Fibroblast of mammary gland (primary cell): ENCODE results near the gene CCDC28B.
"Not testable (repeated sequence)": the region's sequence is repeated elsewhere in the genome, so short reads cannot be mapped to it uniquely, and the experiment has no call there.

Source experiments
- DNase-seq: peaks from one replicate; pipeline ENCODE4 v3.0.0-alpha.2; 2010; ENCODE audit warnings: low read depth
- H3K4me3 ChIP-seq: 2 replicates; pipeline ENCODE4 v1.5.1; 2011; ENCODE audit warnings: low read depth, mild to moderate bottlenecking, low read length, moderate library complexity; ENCODE audit not compliant: control insufficient read depth
- TF ChIP-seq, protein P1 (sequence below): conservative IDR thresholded peaks from 2 replicates; pipeline ENCODE4 v1.5.1; 2011; ENCODE audit warnings: low read depth, low read length, inconsistent platforms; ENCODE audit not compliant: control insufficient read depth, insufficient read depth

The CCDC28B gene

DNA sequence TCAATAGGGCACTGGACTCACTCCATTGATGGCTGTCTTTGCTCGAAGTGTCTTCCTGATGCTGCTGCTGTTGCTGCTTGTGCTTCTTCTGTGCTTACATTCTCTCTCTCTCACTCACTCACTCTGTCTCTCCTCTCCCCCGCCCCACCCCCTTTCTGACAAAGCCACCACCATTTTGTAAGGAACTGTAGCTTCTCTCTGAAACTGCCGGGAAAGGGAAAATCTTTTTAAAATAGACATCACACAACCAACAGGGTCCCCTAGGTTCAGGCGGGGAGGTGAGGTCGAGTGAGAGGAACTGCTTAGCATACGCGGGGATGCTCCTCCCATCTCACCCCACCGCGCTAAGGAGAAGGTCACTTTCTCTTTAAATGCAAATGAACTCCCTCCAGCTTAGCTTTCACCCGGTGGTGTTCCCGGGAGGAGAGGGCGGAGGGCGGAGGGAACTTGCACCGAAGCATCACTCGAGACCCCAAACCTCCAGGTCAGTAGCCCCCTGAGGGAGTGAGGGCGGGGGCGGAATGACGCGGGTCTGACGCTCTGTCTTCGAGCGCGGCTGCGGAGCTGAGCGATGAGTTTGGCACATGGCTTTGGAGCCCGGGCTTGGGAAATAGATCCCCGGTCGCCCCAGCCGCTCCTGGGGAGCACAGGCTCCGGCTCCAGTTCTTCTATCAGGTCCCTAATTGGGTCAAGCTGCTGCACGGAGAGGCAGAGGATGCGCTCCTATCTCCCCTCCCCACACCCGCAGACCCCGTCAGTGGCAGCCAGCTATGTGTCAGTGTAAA, at the start of gene CCDC28B:
Gene CCDC28B, plus strand, starts transcription at position 370 of the 785 bp plus-strand sequence. CDS start 1,341 bp downstream, outside the sequence.
- DNase-seq, result peak; percentile 88
- TF ChIP-seq, protein P1, sequence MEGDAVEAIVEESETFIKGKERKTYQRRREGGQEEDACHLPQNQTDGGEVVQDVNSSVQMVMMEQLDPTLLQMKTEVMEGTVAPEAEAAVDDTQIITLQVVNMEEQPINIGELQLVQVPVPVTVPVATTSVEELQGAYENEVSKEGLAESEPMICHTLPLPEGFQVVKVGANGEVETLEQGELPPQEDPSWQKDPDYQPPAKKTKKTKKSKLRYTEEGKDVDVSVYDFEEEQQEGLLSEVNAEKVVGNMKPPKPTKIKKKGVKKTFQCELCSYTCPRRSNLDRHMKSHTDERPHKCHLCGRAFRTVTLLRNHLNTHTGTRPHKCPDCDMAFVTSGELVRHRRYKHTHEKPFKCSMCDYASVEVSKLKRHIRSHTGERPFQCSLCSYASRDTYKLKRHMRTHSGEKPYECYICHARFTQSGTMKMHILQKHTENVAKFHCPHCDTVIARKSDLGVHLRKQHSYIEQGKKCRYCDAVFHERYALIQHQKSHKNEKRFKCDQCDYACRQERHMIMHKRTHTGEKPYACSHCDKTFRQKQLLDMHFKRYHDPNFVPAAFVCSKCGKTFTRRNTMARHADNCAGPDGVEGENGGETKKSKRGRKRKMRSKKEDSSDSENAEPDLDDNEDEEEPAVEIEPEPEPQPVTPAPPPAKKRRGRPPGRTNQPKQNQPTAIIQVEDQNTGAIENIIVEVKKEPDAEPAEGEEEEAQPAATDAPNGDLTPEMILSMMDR, result no peak
- peak within 1 kb of the TSS; percentile 71 for H3K4me3 ChIP-seq

DNA sequence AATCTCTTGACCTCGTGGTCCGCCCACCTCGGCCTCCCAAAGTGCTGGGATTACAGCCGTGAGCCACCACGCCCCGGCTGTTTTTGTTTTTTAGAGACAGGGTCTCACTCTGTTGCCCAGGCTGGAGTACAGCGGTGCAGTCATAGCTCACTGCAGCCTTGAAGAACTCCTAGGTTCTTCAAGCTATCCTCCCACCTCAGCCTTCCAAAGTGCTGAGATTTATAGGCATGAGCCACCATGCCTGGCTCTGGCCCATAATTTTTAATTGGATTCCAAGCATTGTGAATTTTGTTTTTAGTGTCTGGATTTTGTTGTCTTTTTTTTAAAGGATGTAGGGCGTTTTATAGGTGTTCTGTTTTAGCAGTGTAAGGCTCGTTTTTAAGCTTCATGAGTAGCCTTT, 49.5 kb upstream of the CCDC28B start:
- no peak overlapping the region for H3K4me3 ChIP-seq
- TF ChIP-seq, protein P1, result no peak
- DNase-seq, result peak; percentile 51

DNA sequence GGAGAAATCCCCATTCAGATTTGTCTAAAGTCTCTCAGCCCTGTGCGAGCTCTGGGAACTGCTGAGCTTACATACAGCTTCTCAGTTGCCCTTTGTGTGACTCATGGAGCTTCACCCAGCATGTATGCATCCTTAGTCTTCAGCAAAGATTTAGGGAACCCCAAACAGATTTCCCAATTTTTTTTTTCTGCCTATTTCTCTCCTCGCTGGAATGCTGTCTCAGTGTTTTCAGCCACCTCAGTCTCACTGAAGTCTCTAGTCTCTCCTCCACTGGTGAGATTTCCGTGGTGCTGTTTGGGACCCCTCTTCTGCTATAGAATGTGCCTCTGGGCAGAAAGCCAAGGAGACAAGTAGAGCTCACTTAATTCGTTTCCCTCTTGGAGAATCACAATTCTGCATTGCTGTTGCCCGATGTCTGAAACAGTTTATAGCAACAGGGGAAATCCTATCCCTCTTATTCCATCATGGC, 49.0 kb upstream of the CCDC28B start:
- peak; percentile 79 for DNase-seq
- H3K4me3 ChIP-seq, result no peak overlapping the region

DNA sequence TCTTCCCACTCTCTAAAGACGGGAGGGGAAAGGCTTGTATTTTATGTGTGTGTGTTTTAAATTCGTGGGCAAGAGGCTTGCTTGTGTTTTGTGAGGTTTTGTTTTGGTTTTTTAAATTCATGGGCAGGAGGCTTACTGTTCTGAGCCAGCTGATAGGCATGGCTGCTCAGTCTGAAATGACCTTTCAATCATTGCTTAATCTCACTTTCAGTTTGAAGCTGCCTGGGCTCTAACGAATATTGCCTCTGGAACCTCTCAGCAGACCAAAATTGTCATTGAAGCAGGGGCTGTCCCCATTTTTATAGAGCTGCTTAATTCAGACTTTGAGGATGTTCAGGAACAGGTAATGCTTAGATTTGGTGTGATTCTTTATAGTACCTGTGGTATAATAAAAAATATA, 41.2 kb upstream of the CCDC28B start:
- H3K4me3 ChIP-seq, result no peak overlapping the region
- no peak for DNase-seq
- TF ChIP-seq, protein P1, result no peak

More for the DNA sequence above, 49.0 kb upstream of the CCDC28B start:
- TF ChIP-seq, protein P1, result no peak

DNA sequence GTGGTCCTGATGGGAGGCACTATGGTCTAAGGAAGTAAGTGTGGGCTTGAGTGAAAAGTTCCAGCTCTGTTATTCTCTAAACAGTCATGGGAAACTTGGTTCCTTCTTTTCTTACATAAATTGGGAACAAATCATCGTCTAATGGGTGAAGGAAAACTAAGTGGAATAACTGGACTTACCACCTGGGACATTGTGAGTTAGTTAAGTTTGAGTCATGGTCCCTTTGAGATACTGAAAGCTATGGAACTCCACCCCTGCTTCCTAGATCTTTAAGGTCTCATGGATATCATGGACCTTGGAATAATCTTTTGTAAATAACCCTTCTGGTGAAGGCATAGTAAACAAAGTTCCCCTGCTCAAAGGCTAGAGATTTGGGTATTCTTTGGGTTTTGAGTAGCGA, 37.0 kb upstream of the CCDC28B start:
- TF ChIP-seq, protein P1, result no peak
- no peak for DNase-seq
- no peak overlapping the region for H3K4me3 ChIP-seq

DNA sequence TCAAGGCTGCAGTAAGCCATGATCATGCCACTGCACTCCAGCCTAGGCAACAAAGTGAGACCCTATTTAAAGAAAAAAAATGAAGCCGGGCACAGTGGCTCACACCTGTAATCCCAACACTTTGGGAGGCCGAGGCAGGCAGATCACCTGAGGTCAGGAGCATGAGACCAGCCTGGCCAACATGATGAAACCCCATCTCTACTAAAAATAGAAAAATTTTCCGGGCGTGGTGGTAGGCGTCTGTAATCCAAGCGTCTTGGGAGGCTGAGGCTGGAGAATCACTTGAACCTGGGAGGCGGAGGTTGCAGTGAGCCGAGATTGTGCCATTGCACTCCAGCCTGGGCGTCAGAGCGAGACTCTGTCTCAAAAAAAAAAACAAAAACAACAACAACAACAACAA, 34.8 kb upstream of the CCDC28B start:
- DNase-seq, result not testable (repeated sequence)

DNA sequence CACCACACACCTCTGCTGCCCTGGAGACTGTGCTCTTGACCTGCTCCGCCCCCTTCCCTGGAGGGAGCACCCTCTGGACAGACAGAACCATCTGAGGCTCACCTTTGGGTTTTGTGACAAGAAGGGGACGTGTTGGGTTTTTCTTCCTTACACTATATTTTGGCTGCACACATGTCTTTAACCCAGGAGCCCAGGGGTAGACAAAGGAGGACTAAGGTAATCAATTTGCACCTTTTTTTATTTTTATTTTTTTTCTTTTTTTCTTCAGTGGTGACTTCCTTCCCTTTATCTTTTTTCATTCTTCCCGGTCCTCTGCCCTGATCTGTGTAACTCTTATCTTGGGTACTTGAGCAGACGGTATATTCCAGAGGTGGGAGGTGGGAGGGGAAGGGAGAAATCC, 29.4 kb upstream of the CCDC28B start:
- H3K4me3 ChIP-seq, result no peak overlapping the region
- no peak for DNase-seq
- TF ChIP-seq, protein P1, result no peak

More for the DNA sequence above, 34.8 kb upstream of the CCDC28B start:
- H3K4me3 ChIP-seq, result not testable (repeated sequence)
